ENCODE measurements around the gene YAP1.

YAP1 gene

DNA sequence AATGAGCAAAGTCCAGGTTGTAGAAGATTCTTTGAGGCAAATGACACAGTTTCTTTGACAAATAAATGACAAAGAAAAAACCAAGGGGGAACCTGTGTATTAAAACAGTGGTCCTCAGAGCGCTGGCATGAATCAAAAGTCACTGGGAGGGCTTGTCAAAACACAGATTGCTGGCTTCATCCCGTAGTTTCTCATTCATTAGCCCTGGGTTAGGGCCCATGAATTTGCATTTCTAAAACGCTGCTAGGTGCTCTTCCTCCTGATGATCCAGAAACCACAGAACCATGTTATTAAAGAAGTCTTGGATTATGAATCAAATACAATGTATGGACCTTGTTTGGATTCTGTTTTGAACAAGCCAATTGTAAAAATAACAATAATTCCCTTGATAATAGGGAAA is 92.7 kb downstream of the YAP1 start:
- no peak for DNase-seq

DNA sequence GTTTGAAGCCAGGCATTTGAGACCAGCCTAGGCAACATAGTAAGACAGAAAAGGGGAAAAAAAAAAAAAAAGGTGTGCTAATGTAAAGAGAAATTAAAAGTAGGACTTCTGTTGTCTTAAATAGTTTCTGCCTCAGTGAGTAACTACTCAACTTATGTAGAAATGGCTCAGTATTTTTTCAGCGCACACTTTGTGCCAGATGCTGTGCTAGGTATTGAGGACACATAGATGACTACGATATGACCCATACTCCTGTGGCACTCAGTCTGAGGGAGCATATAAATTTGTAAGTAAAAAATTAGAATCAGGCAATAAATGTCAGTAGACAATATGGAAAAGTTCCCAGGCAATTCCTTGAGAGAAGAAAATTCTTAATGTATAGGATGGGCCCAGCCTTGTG is 93.9 kb downstream of the YAP1 start:
- no peak for DNase-seq

DNA sequence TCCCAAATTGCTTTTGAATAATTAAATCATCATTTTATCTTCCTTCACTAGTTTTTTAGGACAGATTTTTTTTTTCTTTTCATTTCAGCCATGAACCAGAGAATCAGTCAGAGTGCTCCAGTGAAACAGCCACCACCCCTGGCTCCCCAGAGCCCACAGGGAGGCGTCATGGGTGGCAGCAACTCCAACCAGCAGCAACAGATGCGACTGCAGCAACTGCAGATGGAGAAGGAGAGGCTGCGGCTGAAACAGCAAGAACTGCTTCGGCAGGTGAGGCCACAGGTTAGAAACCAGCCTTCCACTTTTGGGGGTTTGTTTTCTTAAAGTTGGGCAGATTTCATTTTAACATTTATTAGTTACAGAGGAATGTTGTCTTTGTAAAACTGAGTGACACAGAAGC is 95.6 kb downstream of the YAP1 start:
- DNase-seq: no peak

DNA sequence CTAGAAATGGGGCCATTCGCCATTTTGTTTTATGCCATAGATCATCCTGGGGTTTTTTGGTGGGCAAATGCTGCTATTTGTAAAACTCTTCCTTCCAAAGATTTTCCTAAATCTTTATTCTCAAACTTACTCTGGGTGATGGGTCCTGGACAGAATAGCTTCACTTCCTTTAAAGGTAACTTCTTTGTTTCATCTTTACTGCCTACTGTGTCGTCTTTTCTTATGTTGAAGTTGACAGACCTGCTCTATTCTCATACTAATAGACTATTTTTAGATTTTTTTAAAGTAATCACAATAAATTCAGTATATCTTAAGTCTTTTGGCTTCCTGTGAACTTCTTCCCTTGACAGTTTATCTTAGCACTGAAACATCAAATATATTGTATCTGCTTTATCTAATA is 98.6 kb downstream of the YAP1 start:
- no peak for DNase-seq

DNA sequence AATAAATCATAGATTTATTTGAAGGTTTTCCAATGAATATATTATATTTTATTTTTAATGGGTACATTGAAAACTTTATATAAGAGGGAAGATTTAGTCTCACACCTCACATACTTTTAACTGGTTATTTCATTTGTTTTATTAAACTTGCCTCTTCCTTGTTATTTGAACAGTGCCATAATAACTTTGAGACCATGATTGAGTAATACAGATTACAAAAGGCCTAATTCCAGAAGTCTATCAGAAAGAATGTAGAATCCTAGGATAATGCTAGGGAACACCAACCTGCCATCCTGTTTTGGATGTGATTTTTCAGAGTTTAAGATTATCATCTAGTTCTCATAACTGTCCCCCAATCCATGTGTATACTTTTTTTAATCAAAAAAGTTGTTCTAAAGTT is 104.4 kb downstream of the YAP1 start:
- no peak for DNase-seq

DNA sequence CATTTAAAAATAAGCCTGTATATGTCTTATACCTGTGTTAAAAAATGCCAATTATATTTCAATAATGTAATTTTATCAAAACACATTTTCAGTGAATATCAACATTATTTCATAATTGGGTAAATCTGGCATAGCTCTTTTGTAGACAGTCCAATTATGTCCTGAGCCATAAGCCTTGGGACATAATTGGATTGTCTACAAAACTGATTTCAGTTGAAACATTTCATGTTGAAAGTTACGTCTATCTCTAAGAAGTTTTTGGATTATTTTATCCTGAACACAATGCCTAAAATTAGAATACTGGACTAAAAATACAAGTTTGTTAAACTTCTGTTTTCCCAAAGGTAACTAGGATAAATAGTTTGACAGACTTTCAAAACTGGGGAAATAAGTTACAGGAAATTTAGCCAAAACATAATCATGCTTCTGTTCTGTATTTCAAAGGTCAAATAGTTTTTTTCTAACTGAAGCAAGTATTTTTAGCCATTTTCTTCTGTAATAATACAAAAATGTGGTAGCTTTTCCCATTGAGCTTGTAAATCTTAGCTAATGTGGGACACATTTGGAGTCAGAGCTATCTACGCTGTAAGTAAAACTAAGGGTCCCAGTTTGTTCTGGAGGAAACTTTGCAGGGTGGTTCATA is 106.3 kb downstream of the YAP1 start:
- no peak for DNase-seq

DNA sequence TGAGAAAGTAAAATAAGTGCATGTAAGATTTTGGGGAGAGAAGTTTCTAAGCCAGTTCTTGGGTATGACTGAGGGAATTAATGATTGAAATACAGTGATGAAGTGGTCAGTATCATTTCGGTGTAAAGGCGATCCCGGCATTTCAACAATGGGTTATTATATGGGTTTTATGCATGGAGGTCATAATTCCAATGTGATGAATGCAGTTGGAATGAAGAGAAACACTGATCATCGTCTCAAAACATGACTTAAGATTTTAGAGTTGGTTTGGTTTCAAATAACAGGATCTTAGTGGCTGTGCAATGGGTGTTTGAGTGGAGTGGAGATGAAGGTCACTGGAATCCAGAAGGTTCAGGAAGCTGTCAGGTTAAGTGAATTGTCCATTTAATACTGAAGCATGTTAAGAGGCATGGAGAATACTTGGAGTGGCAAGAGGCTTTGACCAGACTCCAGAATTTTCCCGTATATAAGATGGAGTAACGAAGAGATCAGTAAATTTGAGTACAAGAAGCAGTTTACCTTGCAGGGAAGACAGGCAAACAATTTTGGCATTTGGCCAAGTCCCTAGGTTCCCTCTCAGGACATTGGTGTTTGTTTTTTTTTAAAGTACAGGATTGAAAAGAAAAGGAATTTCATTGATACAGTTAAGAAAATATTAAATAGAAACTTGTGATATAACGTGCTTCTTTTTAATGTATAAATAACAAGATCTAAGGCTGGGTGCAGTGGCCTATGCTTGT is 110.7 kb downstream of the YAP1 start:
- no peak for DNase-seq

DNA sequence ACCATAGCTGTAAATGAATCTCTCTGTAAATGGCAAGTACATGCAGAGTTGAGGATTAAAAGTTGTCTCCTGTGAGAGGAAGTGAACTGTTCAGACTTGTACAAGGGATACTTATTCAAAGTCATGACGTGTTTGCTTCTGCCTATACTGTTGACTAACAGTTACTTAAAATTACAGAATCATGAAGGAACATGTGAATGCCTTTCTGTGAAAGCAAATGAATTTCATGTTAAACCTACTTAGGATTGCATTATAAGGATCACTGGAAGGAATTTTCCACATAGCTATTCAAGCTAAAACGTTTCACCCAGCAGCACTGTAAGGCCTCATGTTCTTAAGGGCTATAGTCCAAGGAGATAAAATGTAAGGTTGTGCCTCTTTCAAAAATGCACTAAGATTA is 113.6 kb downstream of the YAP1 start:
- no peak for DNase-seq

DNA sequence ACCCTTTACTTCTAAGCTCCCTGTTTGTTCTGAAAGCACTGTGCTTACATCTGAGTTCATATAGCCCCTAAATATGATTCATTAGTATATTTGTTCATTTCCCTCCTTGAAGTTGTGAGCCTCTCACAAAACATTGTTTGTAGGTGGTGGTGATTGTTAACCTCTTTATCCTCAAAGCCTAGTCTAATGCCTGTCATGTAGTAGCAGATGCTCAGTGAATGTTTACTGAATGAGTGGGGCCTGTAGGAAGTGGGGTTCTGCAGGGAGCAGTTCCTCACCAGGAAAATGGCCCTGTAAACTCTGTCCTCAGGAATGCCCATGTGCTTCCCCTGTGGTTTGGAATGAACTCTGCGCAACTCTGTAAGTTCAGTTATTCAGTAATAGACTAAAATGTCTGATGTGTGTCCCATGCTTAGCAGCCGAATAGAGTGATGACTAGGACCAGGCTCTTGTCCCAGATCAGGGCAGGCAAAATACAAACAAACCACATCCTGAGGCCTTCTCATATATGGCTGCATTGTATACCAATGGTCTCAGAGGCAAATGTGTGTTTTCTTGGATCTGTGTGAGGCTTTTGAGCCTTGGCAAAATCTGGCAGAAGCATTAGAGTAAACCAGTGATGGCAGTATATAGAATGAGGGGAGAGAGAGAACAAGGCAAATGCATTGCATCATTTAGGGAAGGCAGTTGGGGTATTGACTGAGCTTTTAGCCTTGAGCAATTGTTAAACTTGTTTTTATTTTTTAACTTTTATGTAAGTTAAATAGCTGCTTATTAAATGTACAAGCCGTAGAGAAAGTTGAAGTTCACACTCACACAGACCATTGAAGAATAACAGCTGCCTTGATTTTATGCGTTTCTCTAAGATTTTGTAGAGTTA is 115.7 kb downstream of the YAP1 start:
- DNase-seq: no peak

DNA sequence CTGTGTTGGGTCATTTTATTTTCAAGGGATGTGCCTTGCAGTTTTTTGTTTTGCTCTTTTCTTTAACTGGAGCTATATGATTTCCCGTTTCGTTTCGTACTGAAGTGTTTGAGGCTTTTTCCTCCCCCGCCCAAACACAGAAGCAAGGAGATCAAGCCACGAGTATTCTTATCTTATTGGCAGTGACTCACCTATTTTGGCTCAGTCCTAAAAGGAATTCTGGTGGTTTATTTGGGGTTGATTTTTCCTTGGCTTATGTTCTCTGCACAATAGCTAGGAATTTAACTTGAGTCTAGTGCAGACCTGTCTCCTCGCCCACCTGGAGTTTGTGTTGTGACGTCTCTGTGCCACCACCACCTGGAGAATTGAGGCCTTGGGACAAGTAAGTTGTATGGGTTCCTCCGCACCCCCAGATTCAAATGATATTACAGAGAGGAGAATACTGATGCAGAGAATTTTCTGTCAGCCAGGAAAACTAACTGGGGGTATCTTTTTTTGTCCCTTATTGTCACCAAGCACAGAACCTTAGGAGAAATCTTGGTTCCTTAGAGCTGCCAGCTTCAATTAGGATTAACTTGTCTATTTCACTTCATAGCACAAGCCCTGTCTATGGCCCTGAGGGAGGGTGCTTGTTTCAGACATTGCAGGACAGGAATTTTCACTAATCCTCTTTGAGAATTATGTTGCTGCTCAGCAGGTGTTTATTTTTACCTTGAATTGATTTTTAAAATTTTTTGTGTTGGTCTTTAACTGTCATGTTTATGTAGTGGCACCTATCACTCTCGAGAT is 116.6 kb downstream of the YAP1 start:
- DNase-seq: no peak

DNA sequence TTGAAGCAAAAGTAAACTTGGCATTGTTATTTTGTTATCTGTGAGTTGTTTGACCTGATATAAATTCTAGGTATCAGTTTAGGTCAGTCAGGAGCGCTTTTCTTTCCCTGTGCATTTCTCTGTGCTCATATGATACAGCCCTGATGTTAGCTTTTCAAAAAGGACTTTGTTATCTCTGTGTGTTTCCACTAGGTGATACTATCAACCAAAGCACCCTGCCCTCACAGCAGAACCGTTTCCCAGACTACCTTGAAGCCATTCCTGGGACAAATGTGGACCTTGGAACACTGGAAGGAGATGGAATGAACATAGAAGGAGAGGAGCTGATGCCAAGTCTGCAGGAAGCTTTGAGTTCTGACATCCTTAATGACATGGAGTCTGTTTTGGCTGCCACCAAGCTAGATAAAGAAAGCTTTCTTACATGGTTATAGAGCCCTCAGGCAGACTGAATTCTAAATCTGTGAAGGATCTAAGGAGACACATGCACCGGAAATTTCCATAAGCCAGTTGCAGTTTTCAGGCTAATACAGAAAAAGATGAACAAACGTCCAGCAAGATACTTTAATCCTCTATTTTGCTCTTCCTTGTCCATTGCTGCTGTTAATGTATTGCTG is 119.4 kb downstream of the YAP1 start:
- DNase-seq: no peak

DNA sequence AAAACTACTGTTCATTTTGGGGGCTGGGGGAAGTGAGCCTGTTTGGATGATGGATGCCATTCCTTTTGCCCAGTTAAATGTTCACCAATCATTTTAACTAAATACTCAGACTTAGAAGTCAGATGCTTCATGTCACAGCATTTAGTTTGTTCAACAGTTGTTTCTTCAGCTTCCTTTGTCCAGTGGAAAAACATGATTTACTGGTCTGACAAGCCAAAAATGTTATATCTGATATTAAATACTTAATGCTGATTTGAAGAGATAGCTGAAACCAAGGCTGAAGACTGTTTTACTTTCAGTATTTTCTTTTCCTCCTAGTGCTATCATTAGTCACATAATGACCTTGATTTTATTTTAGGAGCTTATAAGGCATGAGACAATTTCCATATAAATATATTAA is 119.9 kb downstream of the YAP1 start:
- no peak for DNase-seq

DNA sequence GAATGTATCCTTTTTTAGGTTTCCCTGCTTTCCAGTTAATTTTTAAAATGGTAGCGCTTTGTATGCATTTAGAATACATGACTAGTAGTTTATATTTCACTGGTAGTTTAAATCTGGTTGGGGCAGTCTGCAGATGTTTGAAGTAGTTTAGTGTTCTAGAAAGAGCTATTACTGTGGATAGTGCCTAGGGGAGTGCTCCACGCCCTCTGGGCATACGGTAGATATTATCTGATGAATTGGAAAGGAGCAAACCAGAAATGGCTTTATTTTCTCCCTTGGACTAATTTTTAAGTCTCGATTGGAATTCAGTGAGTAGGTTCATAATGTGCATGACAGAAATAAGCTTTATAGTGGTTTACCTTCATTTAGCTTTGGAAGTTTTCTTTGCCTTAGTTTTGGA is 120.7 kb downstream of the YAP1 start:
- no peak for DNase-seq

DNA sequence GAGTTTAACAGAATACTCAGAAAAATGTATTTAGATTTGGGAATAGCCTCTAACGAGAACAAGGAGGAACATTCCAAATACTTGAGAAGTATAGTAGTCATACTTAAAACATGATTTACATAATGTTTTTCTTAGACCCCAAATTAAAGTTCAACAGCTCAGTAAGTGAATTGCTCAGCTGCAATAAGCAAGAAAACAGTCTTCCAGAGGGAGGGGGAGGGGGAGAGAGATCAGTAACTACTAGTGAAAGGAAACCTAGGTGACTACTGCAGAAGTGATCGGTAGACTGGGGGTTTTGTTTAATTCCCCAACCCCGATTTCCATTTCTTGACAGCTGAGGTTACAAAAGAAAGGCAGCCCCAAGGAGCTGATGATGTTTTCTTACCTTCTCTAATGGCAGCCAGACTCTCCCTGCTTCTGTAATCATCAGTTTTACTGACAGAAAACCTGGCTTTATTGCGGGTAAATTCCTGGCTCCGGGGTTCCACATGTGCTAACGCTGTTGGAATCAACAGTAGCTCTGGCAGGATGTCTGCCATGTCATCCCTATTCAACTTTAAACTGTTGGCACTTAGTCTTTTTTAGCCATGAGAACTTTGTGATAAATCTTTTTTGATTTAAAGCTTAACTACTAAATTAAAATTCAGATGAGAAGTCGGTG is 124.7 kb downstream of the YAP1 start:
- no peak for DNase-seq

DNA sequence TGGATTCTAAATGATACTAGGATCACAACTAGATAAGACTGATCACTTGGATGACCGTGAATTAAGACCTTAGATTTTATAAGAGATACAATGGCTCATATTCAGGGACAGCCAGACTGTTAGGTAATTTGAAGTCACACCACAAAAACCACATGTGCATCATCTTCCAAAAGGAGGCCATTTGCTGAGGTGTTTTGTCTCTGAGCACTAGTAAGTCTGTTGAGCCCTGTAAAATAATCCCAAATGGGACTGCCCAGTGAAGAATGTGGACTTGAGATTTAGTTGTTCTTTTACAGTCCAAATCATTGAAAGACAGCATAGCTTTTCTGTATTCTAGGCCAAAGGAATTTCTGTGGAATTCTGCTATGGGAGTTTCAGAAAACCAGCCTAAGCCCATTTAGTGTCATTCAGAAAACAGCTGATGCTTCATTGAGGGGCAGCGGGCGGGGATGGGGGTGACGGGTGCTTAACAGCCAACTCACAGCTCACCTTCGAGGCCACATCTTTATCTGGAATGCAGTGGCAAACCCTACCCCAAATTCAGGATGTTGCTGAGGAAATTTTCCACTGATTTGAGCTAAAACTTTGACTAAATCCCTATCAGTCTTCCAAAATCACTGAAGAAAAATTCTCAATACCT is 127.0 kb downstream of the YAP1 start:
- DNase-seq: no peak

DNA sequence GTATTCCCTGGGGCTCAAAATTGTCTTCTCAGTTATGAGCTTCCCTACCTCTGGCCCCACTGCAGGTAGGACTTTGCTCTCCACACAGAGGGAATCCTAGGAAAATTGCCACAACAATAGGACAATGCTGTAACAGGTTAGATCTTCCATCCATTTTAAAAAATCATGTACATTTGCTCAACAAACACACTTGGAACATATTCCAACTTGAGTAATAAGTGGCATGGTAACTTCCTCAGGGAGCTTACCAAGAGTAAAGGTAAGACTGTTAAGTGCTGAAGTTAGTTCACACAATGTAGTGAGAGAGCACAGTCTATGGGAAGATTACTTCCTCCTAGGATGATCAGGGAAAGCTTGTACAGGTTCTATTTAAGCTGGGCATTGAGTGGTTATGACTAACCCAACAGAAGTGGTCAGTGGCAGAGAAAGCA is 128.2 kb downstream of the YAP1 start:
- DNase-seq: no peak

DNA sequence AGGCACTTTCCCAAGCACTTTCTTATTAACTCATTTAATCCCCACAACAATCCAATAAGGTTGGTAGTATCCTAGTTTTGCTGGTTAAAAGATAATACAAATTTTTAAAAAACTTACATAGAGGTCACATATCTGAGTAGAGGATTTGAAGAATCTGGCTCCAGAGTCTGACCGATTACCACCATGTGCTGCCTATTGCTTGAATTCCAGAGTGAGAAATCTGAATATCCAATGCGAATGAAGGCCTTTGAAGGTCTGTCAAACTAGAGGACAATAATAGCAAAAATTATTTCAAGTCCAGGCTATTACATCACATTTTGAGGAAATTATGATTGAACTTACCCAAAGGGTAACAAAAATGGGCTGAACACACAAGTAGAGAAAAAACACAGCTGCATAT is 129.2 kb downstream of the YAP1 start:
- no peak for DNase-seq

DNA sequence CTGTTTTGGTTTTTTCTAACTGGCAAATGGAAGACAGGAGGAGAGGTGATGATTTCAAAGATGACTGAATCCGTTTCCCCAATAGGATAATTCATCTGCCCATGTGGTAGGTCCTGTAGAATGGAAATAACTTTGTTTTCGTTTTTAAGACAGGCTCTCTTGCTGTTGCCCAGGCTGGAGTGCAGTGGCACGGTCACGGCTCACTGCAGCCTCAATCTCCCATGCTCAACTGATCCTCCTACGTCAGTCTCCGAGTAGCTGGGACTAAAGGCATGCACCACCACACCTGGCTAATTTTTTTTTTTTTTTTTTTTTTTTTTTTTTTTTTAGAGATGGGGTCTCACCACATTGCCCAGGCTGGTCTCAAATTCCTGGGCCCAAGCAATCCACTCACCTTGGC is 129.7 kb downstream of the YAP1 start:
- DNase-seq: no peak

DNA sequence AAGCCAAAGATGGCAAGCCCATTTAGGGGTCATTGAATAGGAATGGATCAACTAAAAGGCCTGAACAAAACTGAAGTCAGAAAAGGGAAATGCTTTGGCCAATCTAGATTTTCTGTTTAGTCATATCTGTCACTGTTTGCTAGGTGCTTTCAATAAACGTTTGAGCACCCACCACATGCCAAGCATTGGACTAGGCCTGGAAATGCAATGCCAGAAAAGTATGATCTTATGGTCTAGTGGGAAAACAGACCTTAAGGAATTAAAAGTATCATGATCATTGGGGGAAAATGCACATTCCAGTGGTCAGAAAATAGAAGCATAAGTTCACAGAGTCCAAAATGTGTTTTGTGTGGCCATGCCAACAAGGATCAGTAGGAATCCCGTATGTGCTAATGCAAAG is 130.3 kb downstream of the YAP1 start:
- DNase-seq: no peak

DNA sequence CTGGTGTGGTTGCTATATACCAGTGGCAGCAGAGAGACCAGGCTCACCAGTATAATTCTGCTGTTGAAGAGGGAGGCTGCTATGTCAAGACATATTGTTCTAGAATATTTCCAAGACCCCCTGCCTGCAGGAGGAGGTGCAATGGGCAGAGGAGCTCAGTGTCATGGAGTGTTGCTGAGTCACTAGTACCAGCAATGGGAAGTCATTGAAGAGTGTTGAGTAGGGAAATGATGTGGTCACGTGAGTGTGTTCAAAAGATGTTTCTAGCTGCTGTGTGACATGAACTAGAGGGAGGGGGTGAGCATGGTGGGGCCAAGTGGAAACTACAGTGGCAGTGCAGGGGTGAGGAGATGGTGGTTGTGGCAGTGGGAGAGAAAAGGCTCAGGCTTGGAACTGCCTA is 130.8 kb downstream of the YAP1 start:
- no peak for DNase-seq

DNA sequence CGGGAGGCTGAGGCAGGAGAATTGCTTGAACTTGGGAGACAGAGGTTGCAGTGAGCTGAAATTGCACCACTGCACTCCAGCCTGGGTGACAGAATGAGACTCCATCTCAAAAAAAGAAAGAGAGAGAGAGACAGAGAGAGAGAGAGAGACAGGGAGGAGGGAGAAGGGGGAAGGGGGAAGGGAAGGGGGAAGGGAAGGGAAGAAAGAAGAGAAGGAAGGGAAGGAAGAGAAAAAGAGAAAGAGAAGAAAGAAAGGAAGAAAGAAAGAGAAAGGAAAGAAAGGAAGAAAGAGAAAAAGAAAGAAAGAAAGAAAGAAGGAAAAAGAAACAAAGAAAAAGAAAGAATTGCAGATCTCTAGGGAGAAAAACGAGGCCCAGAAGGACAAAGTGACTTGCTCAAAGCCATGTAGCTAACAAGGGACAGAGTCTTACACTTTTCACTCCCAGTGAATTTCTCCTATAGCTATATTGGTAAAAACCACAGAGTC is 133.2 kb downstream of the YAP1 start:
- DNase-seq: no peak
